Measurements from ENCODE around the gene CAMTA1. TPM values are rescaled to one million over a fixed set of nuclear protein-coding genes. Genes with fewer than 3 reads are reported as not detected.

CAMTA1 gene
- total and polyA plus RNA-seq, 12 donors: 123 to 265 (median 142) TPM

DNA sequence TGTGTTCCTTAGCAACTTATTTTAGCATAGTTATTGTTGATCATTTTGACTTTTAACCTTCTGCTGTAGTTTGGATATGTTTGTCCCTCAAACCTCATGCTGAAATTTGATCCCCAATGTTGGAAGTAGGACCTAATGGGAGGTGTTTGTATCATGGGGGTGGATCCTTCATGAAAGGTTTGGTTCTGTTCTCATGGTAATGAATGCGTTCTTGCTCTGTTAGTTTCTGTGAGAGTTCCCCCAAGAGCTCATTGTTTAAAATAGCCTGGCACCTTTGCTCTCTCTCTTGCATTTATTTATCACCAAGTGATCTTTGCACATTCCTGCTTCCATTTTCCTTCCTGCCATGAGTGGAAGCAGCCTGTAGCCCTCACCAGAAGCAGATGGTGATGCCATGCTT, 613.7 kb downstream of the CAMTA1 start:
- Histone ChIP-seq H3K4me3 (no peak overlapping the region), H3K9me3 (peaks cover 0 to 49% (median 11%) of the 10 kb centered on the region in 11 donors), H3K27ac (no peak overlapping the region), H3K36me3 (no peaks in the 10 kb centered on the region), H3K27me3 (no peaks in the 10 kb centered on the region), H3K4me1 (peaks cover 0 to 7% (median 0%) of the 10 kb centered on the region in 9 donors)
- WGBS, 2 donors: 59 to 77% methylated on average over 1 of the region's 1 CpG
- TF ChIP-seq, protein P1, sequence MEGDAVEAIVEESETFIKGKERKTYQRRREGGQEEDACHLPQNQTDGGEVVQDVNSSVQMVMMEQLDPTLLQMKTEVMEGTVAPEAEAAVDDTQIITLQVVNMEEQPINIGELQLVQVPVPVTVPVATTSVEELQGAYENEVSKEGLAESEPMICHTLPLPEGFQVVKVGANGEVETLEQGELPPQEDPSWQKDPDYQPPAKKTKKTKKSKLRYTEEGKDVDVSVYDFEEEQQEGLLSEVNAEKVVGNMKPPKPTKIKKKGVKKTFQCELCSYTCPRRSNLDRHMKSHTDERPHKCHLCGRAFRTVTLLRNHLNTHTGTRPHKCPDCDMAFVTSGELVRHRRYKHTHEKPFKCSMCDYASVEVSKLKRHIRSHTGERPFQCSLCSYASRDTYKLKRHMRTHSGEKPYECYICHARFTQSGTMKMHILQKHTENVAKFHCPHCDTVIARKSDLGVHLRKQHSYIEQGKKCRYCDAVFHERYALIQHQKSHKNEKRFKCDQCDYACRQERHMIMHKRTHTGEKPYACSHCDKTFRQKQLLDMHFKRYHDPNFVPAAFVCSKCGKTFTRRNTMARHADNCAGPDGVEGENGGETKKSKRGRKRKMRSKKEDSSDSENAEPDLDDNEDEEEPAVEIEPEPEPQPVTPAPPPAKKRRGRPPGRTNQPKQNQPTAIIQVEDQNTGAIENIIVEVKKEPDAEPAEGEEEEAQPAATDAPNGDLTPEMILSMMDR (IDR thresholded peaks at IDR 0.05): no peak
- ATAC-seq (no peak), DNase-seq (no peak)
- intact Hi-C loops (cut with DNase I): no loop called here

DNA sequence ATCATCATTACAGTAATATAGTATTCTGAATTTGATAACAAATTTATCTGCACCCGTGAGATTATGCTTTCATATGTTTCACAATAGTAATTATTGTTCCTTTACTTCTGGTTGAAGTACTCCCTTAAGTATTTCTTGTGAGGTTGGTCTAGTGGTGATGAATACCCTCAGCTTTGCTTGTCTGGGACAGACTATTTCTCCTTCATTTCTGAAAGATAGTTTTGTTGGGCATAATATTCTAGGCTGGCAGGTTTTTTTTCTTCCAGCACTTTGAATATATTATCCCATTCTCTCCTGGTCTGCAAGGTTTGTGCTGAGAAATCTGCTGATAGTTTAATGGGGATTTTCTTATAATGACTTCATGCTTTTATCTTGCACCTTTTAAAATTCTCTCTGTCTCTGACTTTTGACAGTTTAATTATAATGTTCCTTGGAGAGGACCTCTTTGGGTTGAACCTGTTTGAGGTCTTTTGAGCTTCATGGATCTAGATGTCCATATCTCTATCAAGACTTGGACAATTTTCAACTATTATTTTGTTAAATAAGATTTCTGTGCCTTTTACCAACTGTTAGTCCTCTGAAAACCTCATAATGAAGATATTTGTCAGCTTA, 614.4 kb downstream of the CAMTA1 start:
- TF ChIP-seq, protein P1 (IDR thresholded peaks at IDR 0.05): no peak
- ATAC-seq: no peak

DNA sequence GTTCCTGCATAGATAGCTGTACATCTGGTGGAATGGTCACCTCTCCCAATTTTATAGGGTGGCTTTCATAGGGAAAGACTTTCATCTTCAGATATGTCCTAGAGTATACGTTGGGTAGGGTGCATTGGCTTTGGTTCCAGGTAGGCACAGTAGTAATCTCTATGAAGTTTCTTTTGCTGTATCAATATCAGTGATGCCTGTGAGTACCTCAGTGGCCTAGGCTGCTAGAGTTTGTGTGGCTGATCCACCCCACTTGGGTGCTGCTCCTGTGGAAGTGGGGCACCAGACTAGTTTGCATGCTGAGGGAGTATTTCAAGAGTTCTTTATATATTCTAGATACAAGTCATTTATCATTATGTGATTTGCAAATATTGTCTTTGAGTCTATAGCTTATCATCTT, 615.3 kb downstream of the CAMTA1 start:
- Histone ChIP-seq H3K9me3 (peaks cover 0 to 40% (median 6%) of the 10 kb centered on the region in 11 donors), H3K27me3 (no peaks in the 10 kb centered on the region), H3K4me1 (peaks cover 0 to 7% (median 0%) of the 10 kb centered on the region in 9 donors), H3K4me3 (no peak overlapping the region), H3K27ac (no peak overlapping the region), H3K36me3 (no peaks in the 10 kb centered on the region)
- TF ChIP-seq, protein P1 (IDR thresholded peaks at IDR 0.05): no peak
- ATAC-seq: no peak
- WGBS, 2 donors: 95 to 96% methylated on average over 1 of the region's 1 CpG
- intact Hi-C loops (cut with DNase I): no loop called here
- no peak for DNase-seq

More for the DNA sequence above, 614.4 kb downstream of the CAMTA1 start:
- Histone ChIP-seq H3K27me3 (no peaks in the 10 kb centered on the region), H3K36me3 (no peaks in the 10 kb centered on the region), H3K4me1 (peaks cover 0 to 7% (median 0%) of the 10 kb centered on the region in 9 donors), H3K9me3 (peaks cover 0 to 49% (median 11%) of the 10 kb centered on the region in 11 donors), H3K4me3 (no peak overlapping the region), H3K27ac (no peak overlapping the region)
- WGBS, 2 donors: 79 to 89% methylated on average over 1 of the region's 1 CpG
- DNase-seq: no peak
- intact Hi-C loops (cut with DNase I): no loop called here

DNA sequence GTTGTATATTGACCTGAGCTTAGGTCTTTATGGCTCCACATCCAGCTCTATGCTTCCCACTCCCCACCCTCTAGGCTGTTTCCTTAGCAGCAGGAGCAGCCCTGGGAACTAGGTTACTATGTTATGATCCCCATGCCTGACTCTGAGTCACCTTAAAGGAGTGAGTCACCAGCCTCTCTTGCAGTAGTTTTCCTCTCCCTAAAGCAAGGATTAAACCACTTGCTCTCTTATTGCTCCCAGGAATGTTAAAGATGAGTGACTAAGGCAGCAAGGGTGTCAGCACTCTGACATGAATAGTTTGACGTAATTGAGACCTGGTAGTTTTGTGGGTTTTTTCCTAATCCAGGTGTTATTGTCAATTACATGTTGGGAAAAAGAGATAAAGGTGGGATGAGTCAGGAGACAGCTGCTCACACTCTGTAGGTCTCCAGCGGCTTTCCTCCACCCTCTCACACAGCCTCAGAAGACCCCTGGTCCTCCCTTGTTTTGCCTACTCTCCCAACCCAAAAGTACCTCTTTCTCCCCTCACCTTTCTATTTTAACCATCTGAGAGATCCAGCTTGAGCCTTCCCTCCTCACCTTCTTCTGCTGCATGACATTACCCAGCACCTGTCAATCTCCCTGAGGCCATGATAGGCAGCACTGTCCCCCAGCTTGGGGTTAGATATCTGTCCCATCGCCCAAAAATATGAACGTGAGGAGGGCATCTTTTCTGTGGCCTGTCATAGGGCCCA, 616.7 kb downstream of the CAMTA1 start:
- H3K4me3 ChIP-seq: no peak overlapping the region
- intact Hi-C loops (cut with DNase I): no loop called here

More for the DNA sequence above, 616.7 kb downstream of the CAMTA1 start:
- H3K4me1 ChIP-seq: peaks cover 0 to 7% (median 0%) of the 10 kb centered on the region in 9 donors
- no peaks in the 10 kb centered on the region for H3K27me3 ChIP-seq
- DNase-seq (no peak), ATAC-seq (peak in 1 of 8 donors; percentile 79)
- peaks cover 0 to 26% (median 4%) of the 10 kb centered on the region in 11 donors for H3K9me3 ChIP-seq
- H3K27ac ChIP-seq: no peak overlapping the region
- no peaks in the 10 kb centered on the region for H3K36me3 ChIP-seq
- WGBS, 2 donors: 80 to 83% methylated on average over 4 of the region's 4 CpGs
- TF ChIP-seq, protein P1 (IDR thresholded peaks at IDR 0.05): no peak
